DMS 273 (cell line): Measurements from ENCODE around the gene APOL2.
"Not testable (repeated sequence)": the region's sequence is repeated elsewhere in the genome, so short reads cannot be mapped to it uniquely, and the experiment has no call there.

Experiments used
- DNase-seq: peaks from one replicate; lab custom pipeline; 2025; ENCODE audit not compliant: unreplicated experiment; lab: John Stamatoyannopoulos, UW

APOL2 gene

DNA sequence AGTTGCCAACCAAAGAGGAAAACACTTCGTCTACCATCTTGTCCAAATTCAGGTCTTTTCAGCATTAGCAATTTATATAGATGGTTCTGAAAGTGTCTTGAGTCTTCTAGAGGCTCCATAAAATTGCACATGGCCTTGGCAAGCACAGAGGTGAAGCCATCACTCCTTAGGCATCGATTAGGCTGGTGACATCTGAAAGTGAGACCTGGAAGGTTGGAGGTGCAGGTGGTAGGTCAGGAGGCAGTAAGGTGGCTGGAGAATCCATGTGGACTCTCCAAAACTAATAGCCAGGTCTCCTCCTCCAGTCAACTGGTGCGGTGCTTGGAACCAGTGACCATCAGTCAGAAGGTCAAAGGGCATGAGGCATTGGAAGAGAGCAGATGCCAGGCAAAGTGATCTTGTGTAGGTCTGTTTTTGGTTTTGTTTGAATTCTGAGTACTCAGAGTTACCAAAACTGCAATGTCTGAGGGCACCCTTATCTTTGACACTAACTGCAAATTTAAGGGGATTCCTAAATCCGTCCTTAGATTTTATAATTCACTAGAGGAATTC lies 6.6 kb upstream of the APOL2 start:
- DNase-seq: no peak

DNA sequence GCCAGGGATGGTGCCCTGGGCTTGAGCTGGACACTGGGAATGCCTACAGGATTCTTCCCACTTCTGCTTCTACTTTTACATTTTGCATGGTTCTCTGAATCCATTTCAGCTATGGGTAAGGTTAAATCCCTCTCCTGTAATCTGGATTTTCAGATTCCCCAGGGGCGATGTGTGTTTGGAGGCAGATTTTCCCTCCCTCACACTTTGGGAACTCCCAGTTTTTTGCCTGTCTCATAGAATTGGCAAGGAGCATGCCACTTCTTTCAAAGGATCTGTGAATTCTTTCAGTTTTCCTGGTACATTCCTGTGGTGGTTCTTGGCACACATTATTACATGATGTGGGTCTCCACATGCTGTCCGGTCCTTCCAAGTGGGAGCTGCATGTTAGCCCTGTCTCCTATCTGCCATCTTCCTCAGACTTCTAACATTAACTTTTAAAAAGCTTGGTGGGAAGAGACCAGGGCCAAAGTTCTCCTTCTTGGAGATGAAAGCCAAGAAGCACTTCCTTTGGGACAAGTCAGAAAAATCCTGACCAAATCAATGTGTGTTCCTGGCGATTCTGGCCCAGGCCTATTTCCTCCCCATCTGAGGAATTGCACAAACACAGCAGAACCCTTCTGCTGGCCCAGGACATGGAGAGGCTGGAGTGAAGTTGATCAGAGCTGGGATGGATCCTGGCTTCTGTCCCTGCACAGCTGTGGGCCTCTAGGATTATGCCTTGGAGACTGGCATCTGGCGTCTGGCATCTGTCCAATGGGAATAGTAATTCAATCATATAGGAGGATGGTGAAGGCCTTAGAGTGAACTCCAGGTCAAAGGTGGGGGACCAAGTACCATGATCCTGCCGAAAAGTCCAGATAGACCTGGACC lies 5.4 kb upstream of the APOL2 start:
- peak; percentile 85 for DNase-seq

DNA sequence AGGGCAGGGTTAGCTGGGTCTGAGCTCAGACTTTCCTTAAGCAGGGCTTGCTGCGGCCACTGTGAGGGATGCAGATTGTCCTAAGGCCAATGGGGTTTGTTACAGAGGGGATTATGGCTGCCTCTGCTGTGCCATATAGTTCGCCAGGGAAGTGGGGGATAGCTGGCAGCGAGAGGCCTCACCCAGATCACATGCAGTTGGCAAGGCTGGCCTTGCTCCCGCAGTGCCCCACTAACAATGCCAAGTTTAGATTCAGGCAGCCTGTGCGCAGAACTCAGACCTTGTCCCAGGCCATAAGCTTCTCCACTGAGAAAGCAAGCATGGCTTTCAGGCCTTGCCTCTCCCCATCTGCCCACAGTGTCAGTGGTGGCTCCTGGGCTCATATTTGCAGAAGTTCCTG lies 4.7 kb upstream of the APOL2 start:
- no peak for DNase-seq

DNA sequence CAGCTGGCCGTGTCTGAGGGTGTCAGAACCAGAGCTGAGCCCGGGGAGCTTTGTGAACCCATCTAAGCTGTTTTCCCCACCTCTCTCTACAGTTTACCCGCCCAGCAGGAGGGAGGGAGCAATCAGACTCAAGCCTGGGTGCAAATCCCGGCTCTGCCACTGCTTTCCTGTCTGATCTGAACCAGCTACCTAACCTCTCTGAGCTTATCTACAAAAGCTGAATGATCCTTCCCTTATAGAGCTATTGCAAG lies 252 bp downstream of the APOL2 start:
- DNase-seq: no peak

DNA sequence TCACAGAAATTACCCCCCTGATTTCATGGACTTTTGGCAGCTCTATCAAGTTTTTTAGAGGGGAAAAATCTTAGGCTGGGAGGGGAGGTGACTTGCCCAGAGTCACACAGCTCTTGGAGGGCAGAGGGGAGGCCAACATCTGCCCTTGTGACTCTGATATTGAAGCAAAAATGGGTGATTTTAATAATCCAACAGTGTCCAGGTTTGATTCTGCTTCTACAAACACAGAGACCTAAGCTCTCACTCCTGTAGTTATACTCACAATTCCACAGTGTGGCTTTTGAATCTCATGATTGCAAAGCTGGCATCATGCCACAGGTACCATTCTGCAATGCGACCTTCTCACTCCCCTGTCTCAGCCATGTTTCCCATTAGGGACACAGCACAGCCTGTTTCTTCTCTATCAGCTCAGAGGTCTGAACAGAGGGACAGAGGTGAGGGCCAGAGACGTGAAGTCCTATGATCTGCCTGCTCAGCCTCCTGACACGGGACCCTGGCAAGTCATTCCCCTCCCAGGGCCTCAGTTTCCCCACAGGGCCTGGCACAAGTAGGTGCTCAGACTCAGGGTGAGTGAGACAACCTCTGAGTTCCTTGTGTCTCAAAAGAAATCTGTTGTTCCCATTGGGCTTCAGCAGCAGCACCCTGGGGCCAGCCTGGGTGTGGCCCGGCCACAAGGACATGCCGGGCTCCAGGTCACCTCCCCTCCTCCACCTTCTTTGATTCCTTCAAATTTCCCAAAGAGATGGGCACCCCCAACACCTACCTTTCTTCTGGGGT lies 766 bp downstream of the APOL2 start:
- DNase-seq: peak; percentile 37

DNA sequence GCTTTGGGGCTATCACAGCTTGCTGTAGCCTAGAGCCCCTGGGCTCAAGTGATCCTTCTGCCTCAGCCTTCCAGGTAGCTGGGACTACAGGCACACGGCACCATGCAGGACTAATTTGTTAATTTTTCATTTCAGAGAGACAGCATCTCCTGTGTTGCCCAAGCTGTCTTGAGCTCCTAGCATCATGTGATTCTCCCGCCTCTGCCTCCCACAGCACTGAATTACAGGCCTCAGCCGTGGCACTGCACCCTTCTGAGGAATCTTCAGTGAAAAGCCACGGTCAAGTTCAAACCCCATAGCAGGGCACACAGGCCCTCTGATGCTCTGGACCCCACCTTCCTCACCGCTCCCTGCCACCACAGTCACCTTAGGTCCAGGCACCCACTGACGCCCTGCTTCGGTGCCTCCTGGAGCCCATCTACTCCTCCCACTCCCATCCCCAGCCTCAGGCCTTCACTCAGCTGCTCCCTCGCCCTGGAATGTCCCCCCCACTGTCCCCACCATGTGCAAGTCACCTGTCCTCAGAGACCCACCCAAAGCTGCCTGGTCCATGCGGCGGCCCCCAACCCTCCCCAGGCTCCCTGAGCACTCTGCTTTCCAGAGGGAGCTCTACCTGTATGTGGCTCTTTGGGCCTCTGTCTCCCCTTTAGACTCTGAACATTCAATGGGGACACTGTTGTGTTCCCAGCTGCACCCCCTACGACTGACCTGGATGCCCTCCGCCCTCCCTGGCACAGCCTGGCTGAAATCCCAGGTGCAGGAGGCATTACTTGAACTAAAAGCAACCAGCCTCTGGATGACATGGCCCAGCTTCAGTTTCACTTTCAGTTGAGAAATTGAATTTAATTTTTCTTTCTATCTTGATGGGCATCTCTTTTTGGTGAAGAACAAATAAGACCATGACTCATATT lies 1.6 kb downstream of the APOL2 start:
- peak; percentile 10 for DNase-seq

DNA sequence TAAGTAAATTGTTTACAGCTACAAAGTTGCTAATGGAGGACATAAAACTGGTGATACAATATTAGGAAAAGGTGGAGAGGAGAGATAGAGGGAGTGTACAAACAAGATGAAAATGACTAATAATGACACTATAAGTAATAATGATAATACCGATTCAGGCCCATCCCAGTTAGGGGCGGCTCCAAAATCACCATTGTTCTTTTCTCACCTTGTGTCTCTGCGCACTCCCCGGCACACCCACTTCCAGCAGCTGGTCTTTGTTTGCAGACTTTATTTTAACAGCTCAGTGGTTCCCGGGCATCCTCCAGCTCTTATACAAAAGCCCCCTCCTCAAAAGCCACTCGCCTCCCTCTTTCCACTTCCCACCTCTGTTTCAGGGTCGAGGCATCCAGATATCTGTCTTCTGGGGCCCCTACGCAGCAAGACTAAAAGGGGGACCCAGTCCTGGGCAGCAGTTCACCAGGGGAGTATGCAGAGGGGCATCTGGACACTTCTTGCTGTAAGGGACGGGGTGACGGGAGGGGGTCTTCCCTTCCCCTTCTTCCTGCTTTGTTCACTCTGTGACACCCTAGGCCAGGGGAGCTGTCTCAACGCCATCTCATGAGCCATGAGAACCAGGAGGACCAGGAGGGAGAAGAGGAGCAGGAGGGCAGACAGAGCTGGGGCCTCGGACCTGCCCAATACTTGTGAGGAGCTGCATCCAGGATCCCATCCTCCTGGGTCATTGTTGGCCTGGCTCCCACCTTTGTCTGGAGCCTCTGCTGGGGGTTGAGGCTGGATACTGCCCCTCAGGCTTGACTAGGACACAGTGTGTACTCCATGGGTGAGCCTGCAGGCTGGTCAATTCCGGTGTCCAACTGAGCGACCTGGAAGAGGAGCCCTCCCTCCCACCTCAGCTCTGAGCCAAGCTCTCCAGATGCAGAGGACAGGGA lies 2.7 kb downstream of the APOL2 start:
- no peak for DNase-seq

DNA sequence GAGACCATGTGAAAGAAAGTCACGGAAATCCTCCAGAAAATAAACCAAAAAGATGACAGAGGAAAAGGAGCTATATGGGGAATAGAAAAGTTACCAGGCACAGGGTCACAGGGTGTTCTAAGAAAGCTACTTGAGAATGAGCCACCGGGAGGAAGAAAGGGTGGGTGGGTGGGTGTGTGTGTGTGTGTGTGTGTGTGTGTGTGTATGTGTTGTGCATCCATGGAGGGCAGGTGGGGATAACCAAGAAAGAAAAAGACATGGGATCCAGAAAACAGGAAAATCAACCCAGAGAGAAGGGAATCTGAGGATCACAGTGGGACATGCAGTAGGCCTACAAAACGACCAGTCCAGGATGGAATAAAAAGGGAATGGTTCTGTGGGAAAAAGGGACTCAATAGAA lies 3.7 kb downstream of the APOL2 start:
- no peak for DNase-seq

DNA sequence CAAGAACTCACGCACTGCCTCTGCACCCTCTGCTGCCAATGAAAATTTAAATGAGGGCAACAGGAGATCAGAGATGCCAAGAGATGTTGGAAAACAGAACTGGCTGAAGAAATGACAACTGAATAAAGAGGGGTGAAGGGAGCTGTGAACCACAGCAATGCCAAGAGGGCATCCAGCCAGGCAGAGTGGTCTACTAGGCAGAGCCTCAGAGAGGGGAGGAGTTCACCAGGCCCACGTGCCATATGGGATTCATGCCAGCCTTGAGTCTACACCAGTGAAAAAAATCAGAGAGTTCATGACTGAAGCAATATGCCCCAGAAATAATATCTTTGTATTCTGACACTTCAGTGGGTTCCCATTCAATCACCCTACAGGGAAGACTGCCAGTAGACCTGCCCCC lies 4.4 kb downstream of the APOL2 start:
- peak; percentile 12 for DNase-seq

DNA sequence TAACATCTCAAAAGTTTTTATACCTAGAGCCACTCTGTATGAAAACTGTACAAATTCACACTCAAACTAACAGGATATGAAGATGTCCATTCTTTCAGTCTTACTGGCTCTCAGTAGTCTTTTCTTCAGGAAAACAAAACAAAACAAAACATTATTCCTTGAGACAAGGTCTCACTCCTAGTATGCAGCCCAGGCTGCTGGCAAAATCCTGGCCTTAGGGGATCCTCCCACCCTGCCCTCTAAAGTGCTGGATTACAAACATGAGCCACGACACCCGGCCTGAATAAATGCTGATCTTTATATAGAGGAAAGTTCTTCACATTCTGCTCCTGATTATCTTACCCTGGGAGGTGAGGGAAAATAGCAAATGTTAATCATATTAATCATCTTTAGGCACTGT lies 5.1 kb downstream of the APOL2 start:
- DNase-seq: no peak

DNA sequence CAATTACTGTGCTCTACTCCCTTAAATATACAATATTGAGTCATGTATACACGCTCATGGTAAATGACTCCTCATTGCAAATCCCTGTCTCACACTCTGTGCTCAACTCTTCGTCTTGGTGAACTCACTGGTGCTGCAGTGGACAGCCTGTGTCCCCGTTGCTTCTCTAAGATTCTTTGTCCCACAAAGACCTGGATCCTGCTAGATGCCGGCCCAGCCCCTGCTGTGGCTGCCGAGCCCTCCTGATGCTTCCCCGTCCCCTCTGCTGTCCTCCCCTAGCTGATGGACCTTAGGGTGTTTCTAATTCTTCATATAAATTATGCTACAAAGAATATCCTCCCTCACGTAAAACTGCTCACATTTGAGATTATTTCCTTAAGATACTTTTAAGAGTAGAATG lies 5.5 kb downstream of the APOL2 start:
- DNase-seq: no peak

DNA sequence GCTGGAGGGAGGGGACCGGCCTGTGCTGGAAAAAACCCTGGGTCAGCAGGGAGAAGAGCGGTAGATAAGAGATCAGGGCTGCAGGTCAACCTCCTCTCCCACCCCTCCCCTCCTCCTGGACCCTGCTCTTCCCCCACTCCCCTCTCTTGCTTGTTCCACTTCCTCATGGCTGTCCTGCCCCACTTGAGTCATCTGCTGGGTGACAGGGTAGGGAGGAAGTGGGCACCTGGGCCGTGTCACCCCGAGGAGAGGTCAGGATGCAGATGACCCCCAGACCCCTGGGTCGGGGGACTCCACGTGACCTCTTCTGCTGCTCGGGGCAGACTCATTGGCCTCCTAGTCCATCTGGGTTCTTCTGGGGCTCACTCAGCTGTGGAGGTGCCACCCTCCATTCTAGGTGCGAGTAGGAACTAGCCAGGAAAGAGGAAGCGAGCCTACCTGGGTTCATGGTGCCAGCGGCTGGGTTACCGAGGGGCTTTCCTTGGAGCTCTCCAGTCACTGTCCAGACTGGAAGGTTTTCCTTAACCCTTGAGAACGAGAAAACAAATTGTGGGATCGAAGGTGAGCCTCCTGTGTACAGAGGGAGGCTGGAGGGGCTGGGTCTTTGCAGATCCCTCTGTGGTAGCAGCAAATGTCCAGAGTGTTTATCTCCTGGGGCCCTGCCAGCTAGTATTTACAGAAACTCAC lies 6.5 kb downstream of the APOL2 start:
- DNase-seq: no peak

DNA sequence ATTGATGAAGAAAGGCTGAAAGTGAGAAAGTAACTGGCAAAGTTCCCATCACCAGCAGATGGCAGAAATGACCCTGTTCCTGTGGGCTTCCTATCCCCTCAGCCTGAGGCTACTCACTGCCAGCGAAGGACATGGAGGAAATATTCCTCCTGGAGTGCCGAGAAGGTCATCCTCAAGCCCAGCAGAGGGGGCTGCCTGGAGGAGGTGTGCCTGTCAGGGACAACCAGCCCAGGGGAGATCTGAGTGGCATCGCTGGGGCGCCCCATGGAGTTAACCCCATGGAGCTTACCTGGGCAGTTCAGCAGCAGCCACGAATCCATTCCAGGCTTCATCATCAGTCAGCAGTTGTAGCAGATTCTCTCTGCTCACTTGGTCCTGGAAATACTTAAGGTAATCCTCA lies 8.3 kb downstream of the APOL2 start:
- DNase-seq: not testable (repeated sequence)

DNA sequence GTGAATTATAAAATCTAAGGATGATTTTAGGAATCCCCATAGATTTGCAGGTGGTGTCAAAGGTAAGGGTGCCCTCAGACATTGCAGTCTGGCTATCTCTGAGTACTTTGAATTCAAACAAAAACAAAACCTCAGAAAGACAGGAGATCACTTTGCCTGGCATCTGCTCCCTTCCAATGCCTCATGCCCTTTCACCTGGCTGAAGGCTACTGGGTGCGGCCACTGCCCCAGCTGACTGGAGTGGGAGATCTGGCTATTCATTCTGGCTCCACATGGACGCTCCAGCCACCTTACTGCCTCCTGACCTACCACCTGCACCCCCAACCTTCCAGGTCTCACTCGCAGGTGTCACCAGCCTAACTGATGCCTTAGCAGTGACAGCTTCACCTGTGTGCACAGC lies 9.7 kb downstream of the APOL2 start:
- not testable (repeated sequence) for DNase-seq

DNA sequence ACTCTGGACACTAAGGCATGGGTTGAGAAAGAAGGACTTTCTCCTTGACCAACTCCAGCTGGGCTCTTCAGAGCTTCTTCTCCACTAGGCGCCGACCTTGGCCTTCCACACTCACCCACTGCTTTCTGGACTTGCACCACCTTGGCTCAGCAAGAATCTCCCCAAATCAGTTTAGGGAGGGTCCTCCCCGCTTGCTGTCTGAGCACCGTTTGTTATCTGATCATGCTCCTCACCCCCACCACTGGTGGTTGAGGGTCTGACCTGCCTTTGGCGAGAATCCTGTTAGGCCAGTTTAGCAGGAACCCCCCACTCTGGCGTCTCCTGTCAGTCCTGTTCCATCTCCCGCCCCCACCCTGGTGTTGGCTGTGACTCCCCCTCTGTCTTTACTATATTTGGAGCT lies 10.4 kb downstream of the APOL2 start:
- no peak for DNase-seq

DNA sequence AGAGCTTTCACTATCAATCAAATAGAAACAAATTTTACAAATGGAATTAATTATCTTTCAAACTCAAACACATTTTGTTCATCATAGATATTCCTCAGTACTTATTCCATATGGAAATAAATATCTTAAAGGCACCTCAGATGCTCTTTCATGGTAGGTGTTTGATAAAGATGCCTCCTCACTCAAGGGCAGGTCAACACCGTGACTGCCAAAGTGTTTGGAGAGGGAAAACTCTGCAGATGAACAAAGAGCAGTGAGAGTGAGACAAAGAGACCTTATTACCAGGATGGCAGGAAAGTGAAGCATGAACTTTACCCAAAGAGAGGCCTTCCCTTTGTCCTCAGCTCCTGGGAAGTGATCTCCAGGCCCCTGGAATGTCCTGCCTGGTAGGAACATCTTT lies 11.0 kb downstream of the APOL2 start:
- DNase-seq: not testable (repeated sequence)

DNA sequence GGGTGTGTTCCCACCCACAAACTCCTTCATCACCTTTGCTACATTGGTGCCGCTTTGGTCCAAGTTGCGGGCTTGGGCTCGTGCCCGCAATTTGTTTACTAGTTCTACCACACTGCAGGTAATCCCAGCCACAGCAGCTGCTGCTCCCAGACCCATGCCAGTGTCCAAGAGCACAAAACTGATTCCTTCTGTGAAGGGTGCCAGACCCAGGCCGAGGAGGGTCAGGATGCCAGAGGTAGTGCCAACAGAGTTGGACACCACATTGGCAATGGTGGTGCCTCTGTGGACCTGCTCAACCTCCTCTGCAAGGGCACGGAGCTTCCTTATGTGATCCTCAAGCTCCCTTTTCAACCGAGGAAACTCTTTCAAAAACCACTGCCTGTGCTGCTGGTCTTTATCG lies 11.5 kb downstream of the APOL2 start:
- no peak for DNase-seq

DNA sequence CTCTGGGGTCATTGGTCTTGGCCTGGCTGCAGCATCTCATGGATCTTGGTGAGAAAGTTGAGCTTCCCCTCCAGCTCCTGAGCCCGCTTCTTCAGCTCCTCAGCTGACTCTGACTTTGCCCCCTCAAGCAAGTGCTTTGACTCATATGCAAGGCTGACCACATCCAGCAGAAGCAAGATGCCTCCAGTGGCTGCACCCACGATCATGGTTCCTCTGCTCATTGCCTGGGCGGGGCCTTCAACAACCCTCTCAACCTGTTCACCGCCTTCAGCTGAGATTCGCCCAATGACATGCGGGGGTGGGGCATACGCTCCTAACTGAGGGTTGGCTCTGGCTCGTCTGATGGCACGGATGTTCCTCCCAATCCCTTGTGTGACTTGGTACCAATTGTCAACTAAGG lies 11.9 kb downstream of the APOL2 start:
- no peak for DNase-seq

DNA sequence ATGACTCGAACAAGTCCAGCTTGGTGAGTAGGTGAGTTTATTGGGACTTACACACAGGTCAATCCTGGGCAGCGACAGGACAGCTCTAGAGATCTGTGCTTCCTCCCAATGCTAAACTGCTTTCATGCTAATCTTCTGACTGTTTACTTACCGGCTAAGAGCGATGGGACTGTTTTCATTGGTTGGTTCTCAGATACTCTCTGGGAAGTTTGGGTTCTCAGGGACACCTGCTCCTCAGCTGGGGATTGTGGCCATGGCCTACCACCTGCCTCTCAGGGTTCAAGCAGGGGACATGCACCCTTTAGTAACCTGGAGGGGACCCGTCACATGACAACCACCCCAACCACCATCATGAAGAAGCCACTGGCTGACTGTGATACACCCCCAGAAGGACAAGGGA lies 13.1 kb downstream of the APOL2 start:
- DNase-seq: no peak
